ENCODE measurements around the gene GIN1. TPM values are rescaled to one million over a fixed set of nuclear protein-coding genes. Genes with fewer than 3 reads are reported as not detected.

The GIN1 gene
- total and polyA plus RNA-seq, 2 of the 4 experiments (the other 2 are of a cell fraction) = 2.9 to 3.1 TPM

- Histone ChIP-seq H3K9me1 (ENCODE audit: insufficient read depth, low read length) (0 out of 2 replicates have a peak, but pooled peaks cover 2% of the 10 kb centered on the region), H2AK5ac (ENCODE audit: low read depth, low read length) (no peak overlapping the region), H3K14ac (replicated peaks; ENCODE audit: low read depth, low read length) (no peak overlapping the region), H2BK120ac (ENCODE audit: low read depth, low read length) (no peak overlapping the region), H3K23ac (ENCODE audit: low read depth, low read length) (no peak overlapping the region), H3K4me3 (ENCODE audit: insufficient read depth, low read depth, low read length) (no peak overlapping the region), H2BK5ac (ENCODE audit: low read depth, low read length, poor library complexity, severe bottlenecking) (no peak overlapping the region), H3K4me1 (ENCODE audit: control insufficient read depth, insufficient read depth, low read length) (no peaks in the 10 kb centered on the region), H3K36me3 (ENCODE audit: control insufficient read depth, insufficient read depth, low read length) (peaks cover 3% of the 10 kb centered on the region; the same call in 1 of the 2 replicates), H2AK9ac (replicated peaks; ENCODE audit: low read depth, low read length, poor library complexity) (no peak overlapping the region), H3K79me1 (ENCODE audit: low read depth in 1 of 2, low read length in 2 of 2) (peaks cover 0 to 9% of the 10 kb centered on the region in 2 experiments; a peak in 2 of 4 replicates), H4K8ac (ENCODE audit: low read depth in 2 of 2, low read length in 2 of 2) (no peak overlapping the region), H4K20me1 (ENCODE audit: insufficient read depth, low read length) (no peaks in the 10 kb centered on the region), H3K9me3 (ENCODE audit: control insufficient read depth, insufficient read depth, low read length) (no peaks in the 10 kb centered on the region), H4K5ac (ENCODE audit: low read depth, low read length) (no peak overlapping the region), H3K27me3 (ENCODE audit: control insufficient read depth, insufficient read depth, low read length) (no peaks in the 10 kb centered on the region), H2BK20ac (ENCODE audit: low read depth, low read length) (no peak overlapping the region), H3K18ac (ENCODE audit: low read depth, low read length) (no peak overlapping the region), H2AFZ (replicated peaks; ENCODE audit: low read length, poor library complexity) (no peak overlapping the region), H2BK15ac (ENCODE audit: low read depth, low read length) (no peak overlapping the region), H4K91ac (ENCODE audit: insufficient read depth, low read depth, low read length) (no peak overlapping the region), H3K4ac (ENCODE audit: low read depth, low read length) (no peak overlapping the region), H3K9ac (ENCODE audit: low read depth, low read length) (no peak overlapping the region), H3K4me2 (ENCODE audit: low read depth, low read length) (no peak overlapping the region), H3K27ac (ENCODE audit: insufficient read depth, low read length) (no peak overlapping the region), H3K56ac (ENCODE audit: extremely low read depth, insufficient read depth, low read length) (no peak overlapping the region)
- in situ Hi-C loops (cut with MboI; ENCODE audit: low sequenced_read_pairs) (no loop called here), dilution Hi-C loops (cut with HindIII; ENCODE audit: low sequenced_read_pairs, unreplicated experiment) (no loop called here), intact Hi-C loops (cut with micrococcal nuclease) (loop anchor here (10.0 kb wide), 1 partner anchor 358 kb away; no protein-coding TSS in a partner anchor)
- no CpG with 5 or more reads among the region's 2 CpGs for WGBS, 2 experiments (ENCODE audit: extremely low coverage in 2 of 2, insufficient read length in 1 of 2)
- DNase-seq (no peak), ATAC-seq (ENCODE audit: low read depth) (no peak)
- TF ChIP-seq ELK1 (IDR thresholded peaks at IDR 0.05; ENCODE audit: borderline replicate concordance, low read depth, low read length) (no peak), FOS (IDR thresholded peaks at IDR 0.05; ENCODE audit: low read depth, low read length) (no peak), CEBPB (IDR thresholded peaks at IDR 0.05; ENCODE audit: low read depth, low read length) (no peak), BHLHE40 (IDR thresholded peaks at IDR 0.05; ENCODE audit: low read depth, low read length) (no peak), SMC3 (IDR thresholded peaks at IDR 0.05; ENCODE audit: low read depth, low read length) (no peak), POLR2A (IDR thresholded peaks at IDR 0.05; ENCODE audit: low read depth, low read length) (no peak), RFX5 (IDR thresholded peaks at IDR 0.05; ENCODE audit: low read depth, low read length) (no peak), MXI1 (IDR thresholded peaks at IDR 0.05; ENCODE audit: borderline replicate concordance, low read depth, low read length) (no peak), RCOR1 (IDR thresholded peaks at IDR 0.05; ENCODE audit: insufficient replicate concordance, low read length) (no peak), CHD1 (IDR thresholded peaks at IDR 0.05; ENCODE audit: low read depth, low read length) (no peak), NFE2L2 (IDR thresholded peaks at IDR 0.05; ENCODE audit: low read depth, low read length) (no peak), MAFK (IDR thresholded peaks at IDR 0.05; ENCODE audit: low read depth, low read length) (no peak), USF2 (IDR thresholded peaks at IDR 0.05; ENCODE audit: low read depth, low read length) (no peak)
- BruUV-seq (replicated peaks) = no TSS peak
- CTCF ChIA-PET = interaction anchor here (1.2 kb wide), 1 partner anchor 91 kb away, joined by 3 read pairs; no protein-coding TSS in a partner anchor
- POLR2A ChIA-PET (ENCODE audit: unreplicated experiment) = no interaction called here
Measured at GRCh38 chr5:103133231-103133630, 13.3 kb upstream of the GIN1 start.

All from IMR-90 (cell line).